Measurements from ENCODE around the gene TINAGL1. TPM values are rescaled to one million over a fixed set of nuclear protein-coding genes. Genes with fewer than 3 reads are reported as not detected.

Gene TINAGL1
- total and polyA plus RNA-seq, 2 of the 13 experiments (the other 11 are each of a cell fraction or from before 2014, with no cell fraction given) = 24.7 to 76.8 TPM

GRCh38 chr1:31621847-31622730 is 45.8 kb downstream of the TINAGL1 start:
- BruUV-seq (replicated peaks) = no TSS peak
- CTCF ChIA-PET (ENCODE audit: low intra/inter-chr PET ratio, low total read pairs) = no interaction called here
- DNase-seq (ENCODE audit: low spot score) = no peak
- no peak overlapping the region for H3K4me3 ChIP-seq (replicated peaks in 1 of 3; ENCODE audit: insufficient read depth in 1 of 3, low read depth in 2 of 3, low read length in 3 of 3)
- H3K4me1 ChIP-seq (ENCODE audit: insufficient read depth, low read length) = no peaks in the 10 kb centered on the region
- no peaks in the 10 kb centered on the region for H4K20me1 ChIP-seq (ENCODE audit: insufficient read depth, low read length)
- no peak overlapping the region for H3K9ac ChIP-seq (ENCODE audit: insufficient read depth, low read depth, low read length)
- in situ Hi-C loops (cut with HindIII; ENCODE audit: extremely low pct_ligation_motif_present, low pct_unique_long_range_greater_than_20kb) = no loop called here
- no peaks in the 10 kb centered on the region for H3K36me3 ChIP-seq (replicated peaks in 1 of 2; ENCODE audit: control insufficient read depth in 1 of 2, insufficient read depth in 2 of 2, low read length in 2 of 2)
- no peaks in the 10 kb centered on the region for H3K79me2 ChIP-seq (ENCODE audit: insufficient read depth, low read length)
- H3K9me3 ChIP-seq (ENCODE audit: low read length) = no peaks in the 10 kb centered on the region
- no peak overlapping the region for H3K27ac ChIP-seq (ENCODE audit: extremely low read length, insufficient read depth, low read length)
- no peak for ATAC-seq
- intact Hi-C loops (cut with micrococcal nuclease; ENCODE audit: unreplicated experiment) = no loop called here
- POLR2A ChIA-PET = no interaction called here
- WGBS (ENCODE audit: low lambda C conversion rate) = 45% methylated on average over 8 of the region's 15 CpGs
- FAIRE-seq = no peak
- H2AFZ ChIP-seq (ENCODE audit: low read length) = no peak overlapping the region
- H3K4me2 ChIP-seq (ENCODE audit: low read depth, low read length) = no peak overlapping the region
- peaks cover 0 to 11% of the 10 kb centered on the region in 2 experiments; a peak in 3 of 5 replicates for H3K27me3 ChIP-seq (ENCODE audit: control insufficient read depth in 1 of 2, insufficient read depth in 2 of 2, low read length in 2 of 2)
- TF ChIP-seq ZSCAN25 (CRISPR knock-in tag; IDR thresholded peaks at IDR 0.05) (no peak), FOXK2 (IDR thresholded peaks at IDR 0.05) (no peak), ZNF775 (CRISPR knock-in tag; IDR thresholded peaks at IDR 0.05; ENCODE audit: borderline replicate concordance) (no peak), ATRX (CRISPR knock-in tag; IDR thresholded peaks at IDR 0.05; ENCODE audit: borderline replicate concordance) (no peak), ZMYM2 (CRISPR knock-in tag; IDR thresholded peaks at IDR 0.05) (no peak), TRIM22 (IDR thresholded peaks at IDR 0.05) (no peak), ZSCAN5A (CRISPR knock-in tag; IDR thresholded peaks at IDR 0.05; ENCODE audit: borderline replicate concordance) (no peak), NRL (CRISPR knock-in tag; IDR thresholded peaks at IDR 0.05; ENCODE audit: borderline replicate concordance) (no peak), SRSF1 (optimal IDR thresholded peaks at IDR 0.05; ENCODE audit: low read depth, low read length) (no peak), FLYWCH1 (CRISPR knock-in tag; IDR thresholded peaks at IDR 0.05) (no peak), SIX4 (CRISPR knock-in tag; IDR thresholded peaks at IDR 0.05) (no peak), ZNF761 (CRISPR knock-in tag; conservative IDR thresholded peaks at IDR 0.05) (no peak), ZBTB43 (CRISPR knock-in tag; conservative IDR thresholded peaks at IDR 0.05) (no peak)

Measured in HepG2 (cell line).